ENCODE results near the gene NRP2. TPM values are rescaled to one million over a fixed set of nuclear protein-coding genes. Genes with fewer than 3 reads are reported as not detected.

NRP2 gene
- total and polyA plus RNA-seq, 3 experiments from 2014 or later = 0.91 to 0.94 TPM; not detected in 1

DNA sequence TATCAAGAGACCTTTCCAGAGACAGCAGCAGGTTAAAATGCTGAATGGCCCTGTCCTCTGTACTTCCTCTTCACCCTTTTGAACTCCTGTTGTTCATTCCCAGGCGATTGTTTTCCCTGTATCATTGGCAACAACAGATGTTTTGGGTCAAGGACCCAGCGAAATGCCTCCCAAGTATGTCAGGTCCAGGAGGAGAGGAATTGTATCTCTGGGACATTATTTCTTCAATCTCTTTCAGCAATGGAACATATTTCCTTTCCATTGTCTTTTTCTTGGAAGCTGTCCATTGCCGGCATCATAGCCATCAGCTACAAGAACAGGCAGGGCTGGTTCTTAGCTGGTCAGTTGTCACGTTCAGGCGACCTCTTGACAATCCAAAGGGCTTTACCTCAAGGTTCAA, 76.2 kb downstream of the NRP2 start:
- POLR2A ChIA-PET = no interaction called here
- DNase-seq = no peak
- Mint-ChIP-seq H3K4me3 (no peak overlapping the region), H3K9me3 (no peaks in the 10 kb centered on the region), H3K27ac (no peak overlapping the region), H3K4me1 (no peaks in the 10 kb centered on the region), H3K36me3 (no peaks in the 10 kb centered on the region), H3K27me3 (peaks cover 15 to 35% of the 10 kb centered on the region in 2 donors)
- H3K4me1 ChIP-seq (ENCODE audit: insufficient read depth, low read length) = no peaks in the 10 kb centered on the region
- no peak overlapping the region for H3K4me3 ChIP-seq (ENCODE audit: low read length)
- H3K9me3 ChIP-seq (ENCODE audit: low read length) = no peaks in the 10 kb centered on the region
- no peaks in the 10 kb centered on the region for H3K27me3 ChIP-seq (ENCODE audit: insufficient read depth, low read length, poor library complexity, severe bottlenecking)
- no peaks in the 10 kb centered on the region for H3K36me3 ChIP-seq (ENCODE audit: insufficient read depth, low read length)
- CTCF ChIA-PET = no interaction called here
- H3K27ac ChIP-seq (ENCODE audit: low read depth, low read length) = no peak overlapping the region

DNA sequence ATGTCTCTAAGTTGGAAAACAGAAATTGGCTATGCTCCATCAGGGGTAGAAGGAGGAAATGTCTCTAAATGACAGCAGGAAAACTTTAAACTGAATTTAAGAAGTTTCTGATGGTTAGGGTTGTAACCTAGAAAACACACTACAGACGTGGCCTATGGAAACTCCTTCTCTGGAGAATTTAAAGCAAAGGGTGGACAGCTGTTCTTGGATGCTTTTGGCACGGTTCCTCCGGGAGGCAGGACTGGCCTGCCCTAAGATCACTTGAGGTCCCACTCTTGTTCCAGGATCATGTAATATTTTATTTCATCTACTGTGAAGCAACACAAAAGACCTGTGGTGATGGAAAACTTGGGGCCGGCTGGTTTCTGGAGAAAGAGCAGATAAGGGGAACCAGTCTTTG, 77.0 kb downstream of the NRP2 start:
- no peaks in the 10 kb centered on the region for H3K36me3 Mint-ChIP-seq

DNA sequence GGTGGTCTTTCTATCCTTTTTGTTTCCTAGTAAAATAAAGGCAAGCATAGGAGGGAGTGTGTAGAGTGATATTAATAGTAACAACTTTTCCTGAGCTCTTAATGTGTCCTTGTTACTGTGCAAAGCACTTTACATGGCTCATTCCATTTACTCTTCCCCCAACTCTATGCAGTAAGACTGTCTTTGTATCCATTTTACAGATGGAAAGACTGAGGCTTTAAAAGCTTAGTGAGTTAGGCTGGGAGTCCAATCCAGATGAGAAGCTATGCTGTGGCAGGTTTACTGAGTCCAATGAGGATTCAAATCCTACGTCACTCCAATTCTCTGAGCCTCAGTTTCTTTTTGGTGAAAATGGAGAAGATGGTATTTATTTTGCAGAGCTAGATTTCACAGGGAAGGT, 77.4 kb downstream of the NRP2 start:
- H3K36me3 Mint-ChIP-seq = no peaks in the 10 kb centered on the region
- no peak overlapping the region for H3K4me3 Mint-ChIP-seq

More for the DNA sequence above, 77.0 kb downstream of the NRP2 start:
- Mint-ChIP-seq H3K4me1 (peaks cover 0 to 7% (median 0%) of the 10 kb centered on the region in 3 donors), H3K27me3 (peaks cover 13 to 43% of the 10 kb centered on the region in 2 donors), H3K27ac (no peak overlapping the region), H3K9me3 (no peaks in the 10 kb centered on the region), H3K4me3 (no peak overlapping the region)
- ChIA-PET CTCF (no interaction called here), POLR2A (no interaction called here)
- H3K4me1 ChIP-seq (ENCODE audit: insufficient read depth, low read length) = peaks cover 4% of the 10 kb centered on the region
- H3K27me3 ChIP-seq (ENCODE audit: insufficient read depth, low read length, poor library complexity, severe bottlenecking) = no peaks in the 10 kb centered on the region
- no peaks in the 10 kb centered on the region for H3K36me3 ChIP-seq (ENCODE audit: insufficient read depth, low read length)
- H3K27ac ChIP-seq (ENCODE audit: low read depth, low read length) = no peak overlapping the region
- no peak overlapping the region for H3K4me3 ChIP-seq (ENCODE audit: low read length)
- no peak for DNase-seq
- H3K9me3 ChIP-seq (ENCODE audit: low read length) = no peaks in the 10 kb centered on the region

DNA sequence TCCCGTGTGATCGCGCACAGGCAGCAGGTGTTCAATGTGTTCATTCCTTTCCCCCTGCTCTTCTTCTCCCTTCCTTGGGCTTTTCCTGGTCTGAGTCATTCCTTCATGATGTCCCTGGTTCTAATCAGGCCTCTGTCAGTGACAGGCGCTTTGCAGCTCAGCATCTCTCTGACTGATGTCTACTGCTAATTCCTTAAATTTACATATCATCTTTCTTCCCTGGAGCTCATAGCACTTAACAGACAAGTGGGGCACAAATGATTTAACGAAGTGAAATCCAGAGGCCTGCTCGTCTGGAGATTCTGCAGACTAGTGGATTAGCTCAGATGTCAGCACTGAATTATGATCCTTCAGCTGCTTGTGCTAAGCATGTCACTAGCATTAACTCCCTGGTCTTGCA, 77.9 kb downstream of the NRP2 start:
- H3K4me1 Mint-ChIP-seq = peaks cover 0 to 7% (median 0%) of the 10 kb centered on the region in 3 donors
- H3K36me3 Mint-ChIP-seq = no peaks in the 10 kb centered on the region
- Histone ChIP-seq H3K27me3 (ENCODE audit: insufficient read depth, low read length, poor library complexity, severe bottlenecking) (no peaks in the 10 kb centered on the region), H3K27ac (ENCODE audit: low read depth, low read length) (no peak overlapping the region), H3K4me1 (ENCODE audit: insufficient read depth, low read length) (peaks cover 5% of the 10 kb centered on the region), H3K4me3 (ENCODE audit: low read length) (no peak overlapping the region), H3K9me3 (ENCODE audit: low read length) (no peaks in the 10 kb centered on the region), H3K36me3 (ENCODE audit: insufficient read depth, low read length) (no peaks in the 10 kb centered on the region)
- peaks cover 13 to 50% of the 10 kb centered on the region in 2 donors for H3K27me3 Mint-ChIP-seq
- CTCF ChIA-PET = no interaction called here
- H3K4me3 Mint-ChIP-seq = no peak overlapping the region
- no peak for DNase-seq
- H3K9me3 Mint-ChIP-seq = no peaks in the 10 kb centered on the region
- POLR2A ChIA-PET = no interaction called here
- H3K27ac Mint-ChIP-seq = no peak overlapping the region

More for the DNA sequence above, 77.4 kb downstream of the NRP2 start:
- H3K36me3 ChIP-seq (ENCODE audit: insufficient read depth, low read length) = no peaks in the 10 kb centered on the region
- DNase-seq = no peak
- H3K4me1 ChIP-seq (ENCODE audit: insufficient read depth, low read length) = peaks cover 5% of the 10 kb centered on the region
- CTCF ChIA-PET = no interaction called here
- no peak overlapping the region for H3K27ac ChIP-seq (ENCODE audit: low read depth, low read length)
- POLR2A ChIA-PET = no interaction called here
- no peaks in the 10 kb centered on the region for H3K27me3 ChIP-seq (ENCODE audit: insufficient read depth, low read length, poor library complexity, severe bottlenecking)
- H3K9me3 ChIP-seq (ENCODE audit: low read length) = no peaks in the 10 kb centered on the region
- H3K4me3 ChIP-seq (ENCODE audit: low read length) = no peak overlapping the region
- no peak overlapping the region for H3K27ac Mint-ChIP-seq
- peaks cover 12 to 46% of the 10 kb centered on the region in 2 donors for H3K27me3 Mint-ChIP-seq
- H3K4me1 Mint-ChIP-seq = peaks cover 0 to 7% (median 0%) of the 10 kb centered on the region in 3 donors
- H3K9me3 Mint-ChIP-seq = no peaks in the 10 kb centered on the region

DNA sequence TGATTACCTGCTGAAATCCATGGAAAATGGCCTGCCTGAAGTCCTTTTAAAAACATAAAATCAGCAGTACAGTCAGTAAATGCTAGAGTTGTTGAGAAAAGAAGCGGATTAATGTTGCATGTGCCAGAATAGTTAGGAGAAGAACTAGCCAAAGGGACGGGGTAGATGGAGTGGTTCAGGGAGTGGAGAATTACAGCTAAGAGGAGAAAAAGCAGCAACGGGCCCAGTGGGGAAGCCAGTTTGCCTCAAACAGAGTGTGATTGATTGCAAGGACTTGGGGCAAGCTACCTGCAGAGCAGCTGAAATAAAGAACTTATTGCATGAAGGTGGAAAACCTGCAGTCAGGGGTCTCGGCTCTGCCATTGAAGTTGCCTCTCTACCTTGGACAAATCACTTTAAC, 79.1 kb downstream of the NRP2 start:
- no peak overlapping the region for H3K27ac ChIP-seq (ENCODE audit: low read depth, low read length)
- H3K4me3 ChIP-seq (ENCODE audit: low read length) = no peak overlapping the region
- H3K9me3 Mint-ChIP-seq = no peaks in the 10 kb centered on the region
- H3K27ac Mint-ChIP-seq = no peak overlapping the region
- POLR2A ChIA-PET = no interaction called here
- peaks cover 9 to 52% of the 10 kb centered on the region in 2 donors for H3K27me3 Mint-ChIP-seq
- no peak overlapping the region for H3K4me3 Mint-ChIP-seq
- no peak for DNase-seq
- H3K4me1 ChIP-seq (ENCODE audit: insufficient read depth, low read length) = peaks cover 5% of the 10 kb centered on the region
- no peaks in the 10 kb centered on the region for H3K36me3 Mint-ChIP-seq
- no peaks in the 10 kb centered on the region for H3K27me3 ChIP-seq (ENCODE audit: insufficient read depth, low read length, poor library complexity, severe bottlenecking)
- no peaks in the 10 kb centered on the region for H3K9me3 ChIP-seq (ENCODE audit: low read length)
- peaks cover 0 to 7% (median 0%) of the 10 kb centered on the region in 3 donors for H3K4me1 Mint-ChIP-seq
- H3K36me3 ChIP-seq (ENCODE audit: insufficient read depth, low read length) = no peaks in the 10 kb centered on the region
- CTCF ChIA-PET = no interaction called here

DNA sequence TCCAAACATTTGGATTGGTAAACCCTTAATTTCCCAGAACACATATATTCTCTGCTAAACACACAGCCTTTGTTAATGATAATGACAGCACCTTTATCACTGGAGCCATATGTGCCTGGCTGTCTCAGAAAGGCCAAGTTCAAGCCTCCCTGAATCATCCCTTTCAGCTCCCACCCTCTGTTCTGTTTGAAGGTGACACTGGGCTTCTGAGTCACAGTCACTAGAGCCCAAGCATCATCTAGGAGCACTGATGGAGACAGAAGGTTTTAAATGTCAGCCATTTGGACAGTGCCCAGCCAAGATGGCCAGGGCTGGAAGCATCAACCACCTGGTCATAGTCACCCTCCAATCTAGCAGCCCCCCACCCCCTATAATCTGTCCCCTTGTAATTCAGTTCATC, 80.6 kb downstream of the NRP2 start:
- Histone ChIP-seq H3K4me3 (ENCODE audit: low read length) (no peak overlapping the region), H3K36me3 (ENCODE audit: insufficient read depth, low read length) (no peaks in the 10 kb centered on the region), H3K4me1 (ENCODE audit: insufficient read depth, low read length) (peaks cover 5% of the 10 kb centered on the region), H3K27me3 (ENCODE audit: insufficient read depth, low read length, poor library complexity, severe bottlenecking) (no peaks in the 10 kb centered on the region), H3K27ac (ENCODE audit: low read depth, low read length) (no peak overlapping the region), H3K9me3 (ENCODE audit: low read length) (no peaks in the 10 kb centered on the region)
- Mint-ChIP-seq H3K9me3 (no peaks in the 10 kb centered on the region), H3K27me3 (peaks cover 11 to 45% of the 10 kb centered on the region in 2 donors), H3K36me3 (no peaks in the 10 kb centered on the region), H3K4me1 (peaks cover 0 to 11% (median 0%) of the 10 kb centered on the region in 3 donors), H3K4me3 (no peak overlapping the region), H3K27ac (peak overlapping the region in 1 of 8 donors; percentile 54)
- ChIA-PET POLR2A (no interaction called here), CTCF (interaction anchor here (1.2 kb wide), 1 partner anchor 13 kb away, joined by 3 read pairs; no protein-coding TSS in a partner anchor)
- DNase-seq = no peak

DNA sequence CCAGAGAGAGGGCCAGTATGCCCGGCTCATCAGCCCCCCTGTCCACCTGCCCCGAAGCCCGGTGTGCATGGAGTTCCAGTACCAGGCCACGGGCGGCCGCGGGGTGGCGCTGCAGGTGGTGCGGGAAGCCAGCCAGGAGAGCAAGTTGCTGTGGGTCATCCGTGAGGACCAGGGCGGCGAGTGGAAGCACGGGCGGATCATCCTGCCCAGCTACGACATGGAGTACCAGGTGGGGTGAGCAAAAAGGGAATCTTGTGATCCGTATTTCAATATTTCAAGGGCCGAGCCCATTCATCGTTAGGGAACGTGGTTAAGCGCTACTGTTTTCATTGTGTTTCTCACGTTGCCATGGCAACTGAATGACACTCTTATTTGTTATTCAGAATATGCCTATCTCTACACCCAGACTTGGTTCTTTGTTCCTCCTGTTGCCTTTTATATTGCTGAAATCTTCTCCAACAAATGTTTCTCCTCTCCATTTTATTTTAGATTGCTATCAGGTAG, 81.5 kb downstream of the NRP2 start:
- H3K4me3 ChIP-seq (ENCODE audit: low read length) = no peak overlapping the region
- H3K36me3 ChIP-seq (ENCODE audit: insufficient read depth, low read length) = no peaks in the 10 kb centered on the region
- no peaks in the 10 kb centered on the region for H3K9me3 ChIP-seq (ENCODE audit: low read length)
- peaks cover 5% of the 10 kb centered on the region for H3K4me1 ChIP-seq (ENCODE audit: insufficient read depth, low read length)
- peak in 1 of 5 donors; percentile 10 for DNase-seq
- H3K4me3 Mint-ChIP-seq = no peak overlapping the region
- H3K27me3 ChIP-seq (ENCODE audit: insufficient read depth, low read length, poor library complexity, severe bottlenecking) = no peaks in the 10 kb centered on the region
- H3K27me3 Mint-ChIP-seq = peaks cover 11 to 45% of the 10 kb centered on the region in 2 donors
- H3K9me3 Mint-ChIP-seq = no peaks in the 10 kb centered on the region
- no peak overlapping the region for H3K27ac ChIP-seq (ENCODE audit: low read depth, low read length)
- ChIA-PET CTCF (no interaction called here), POLR2A (no interaction called here)
- peaks cover 0 to 11% (median 0%) of the 10 kb centered on the region in 3 donors for H3K4me1 Mint-ChIP-seq
- no peaks in the 10 kb centered on the region for H3K36me3 Mint-ChIP-seq
- H3K27ac Mint-ChIP-seq = peak overlapping the region in 1 of 8 donors; percentile 61

DNA sequence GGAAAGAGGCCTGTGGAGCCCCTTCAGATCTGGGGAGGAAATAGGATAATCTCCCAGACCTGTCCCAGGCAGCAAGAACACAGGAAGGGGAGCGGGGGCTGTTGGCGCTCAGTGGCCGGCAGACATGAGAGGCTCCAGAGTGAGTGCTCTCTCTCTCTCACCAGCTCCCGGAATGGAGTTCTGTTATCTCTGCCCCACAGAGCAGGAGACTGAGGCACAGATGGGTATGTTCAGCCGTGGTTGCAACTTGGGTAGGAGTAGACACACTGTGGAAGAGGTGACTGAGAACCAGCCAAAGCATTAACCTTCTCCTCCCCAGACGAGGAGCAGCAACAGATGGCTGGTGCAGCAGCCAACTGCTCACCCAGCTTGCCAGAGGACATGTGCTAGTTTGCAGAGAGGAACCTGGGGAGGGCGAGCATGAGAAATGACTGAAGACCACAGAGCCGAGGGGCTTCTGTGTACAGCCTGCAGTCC, 82.0 kb downstream of the NRP2 start:
- Mint-ChIP-seq H3K36me3 (no peaks in the 10 kb centered on the region), H3K27me3 (peaks cover 11 to 45% of the 10 kb centered on the region in 2 donors), H3K4me3 (no peak overlapping the region), H3K9me3 (no peaks in the 10 kb centered on the region), H3K4me1 (peaks cover 0 to 11% (median 0%) of the 10 kb centered on the region in 3 donors), H3K27ac (no peak overlapping the region)
- Histone ChIP-seq H3K9me3 (ENCODE audit: low read length) (no peaks in the 10 kb centered on the region), H3K36me3 (ENCODE audit: insufficient read depth, low read length) (no peaks in the 10 kb centered on the region), H3K27ac (ENCODE audit: low read depth, low read length) (no peak overlapping the region), H3K4me1 (ENCODE audit: insufficient read depth, low read length) (peaks cover 5% of the 10 kb centered on the region), H3K4me3 (ENCODE audit: low read length) (no peak overlapping the region), H3K27me3 (ENCODE audit: insufficient read depth, low read length, poor library complexity, severe bottlenecking) (no peaks in the 10 kb centered on the region)
- ChIA-PET CTCF (no interaction called here), POLR2A (no interaction called here)
- no peak for DNase-seq
